Glutamatergic neuron (in vitro differentiated cells): Measurements from ENCODE around the gene COBL. TPM values are rescaled to one million over a fixed set of nuclear protein-coding genes. Genes with fewer than 3 reads are reported as not detected.
"Not testable (repeated sequence)": the region's sequence is repeated elsewhere in the genome, so short reads cannot be mapped to it uniquely, and the experiment has no call there.

ENCODE experiments used
- DNase-seq: peaks from one replicate; pipeline ENCODE4 v3.0.0; 2022
- H3K27ac Mint-ChIP-seq: one replicate; pipeline ENCODE4 v1.8.0; 2020; ENCODE audit warnings: mild to moderate bottlenecking, mixed read lengths, inconsistent platforms; ENCODE audit not compliant: unreplicated experiment
- H3K27me3 Mint-ChIP-seq: one replicate; pipeline ENCODE4 v1.8.0; 2020; ENCODE audit warnings: mild to moderate bottlenecking, moderate library complexity, mixed read lengths, inconsistent platforms; ENCODE audit not compliant: unreplicated experiment
- H3K36me3 Mint-ChIP-seq: one replicate; pipeline ENCODE4 v1.8.0; 2020; ENCODE audit warnings: mild to moderate bottlenecking, mixed read lengths, inconsistent platforms; ENCODE audit not compliant: unreplicated experiment
- H3K4me1 Mint-ChIP-seq: one replicate; pipeline ENCODE4 v1.8.0; 2020; ENCODE audit warnings: mild to moderate bottlenecking, low read depth, mixed read lengths, inconsistent platforms; ENCODE audit not compliant: unreplicated experiment
- H3K4me3 Mint-ChIP-seq: one replicate; pipeline ENCODE4 v1.8.0; 2020; ENCODE audit warnings: mild to moderate bottlenecking, mixed read lengths, inconsistent platforms; ENCODE audit not compliant: unreplicated experiment
- H3K9me3 Mint-ChIP-seq: one replicate; pipeline ENCODE4 v1.8.0; 2020; ENCODE audit warnings: mild to moderate bottlenecking, moderate library complexity, mixed read lengths, inconsistent platforms; ENCODE audit not compliant: unreplicated experiment
- total RNA-seq: library from RNA; stranded (reverse); fragmentation: NEBNext Ultra II Directional; extraction: Animal tissue kit (Norgen Biotek cat#: 25700); gene quantifications from one replicate; pipeline ENCODE4 v1.2.1, GENCODE V29; 2021; ENCODE audit not compliant: unreplicated experiment
- TF ChIP-seq, protein P1 (sequence below): fragments of 200-600 bp; sonication (generic); IDR thresholded peaks from one replicate; pipeline ENCODE4 v1.5.0; 2021; ENCODE audit not compliant: partially characterized antibody, unreplicated experiment

Gene COBL
- total RNA-seq, 1 donor from 2014 or later, result 3.3 TPM

DNA sequence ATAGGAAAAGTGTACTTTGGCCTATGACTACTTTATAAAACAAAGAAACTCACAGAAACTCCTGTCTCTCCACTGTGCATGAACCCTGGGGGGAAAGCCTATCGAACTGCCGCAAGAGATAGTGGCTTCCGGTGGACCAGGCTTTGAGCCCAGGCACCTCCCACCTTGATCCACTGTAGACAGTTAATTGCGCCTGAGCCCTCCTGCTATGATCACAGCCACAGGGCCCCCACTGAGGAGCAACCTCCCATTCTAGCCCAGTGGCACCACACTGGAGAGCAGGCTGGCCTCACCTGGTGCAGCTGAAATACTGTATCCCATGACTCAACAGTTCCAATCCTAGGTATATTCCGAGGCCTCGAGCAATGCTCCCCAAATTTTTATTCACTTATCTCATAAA is 98.8 kb downstream of the COBL start:
- peaks cover 1% of the 10 kb centered on the region for H3K9me3 Mint-ChIP-seq
- TF ChIP-seq, protein P1, sequence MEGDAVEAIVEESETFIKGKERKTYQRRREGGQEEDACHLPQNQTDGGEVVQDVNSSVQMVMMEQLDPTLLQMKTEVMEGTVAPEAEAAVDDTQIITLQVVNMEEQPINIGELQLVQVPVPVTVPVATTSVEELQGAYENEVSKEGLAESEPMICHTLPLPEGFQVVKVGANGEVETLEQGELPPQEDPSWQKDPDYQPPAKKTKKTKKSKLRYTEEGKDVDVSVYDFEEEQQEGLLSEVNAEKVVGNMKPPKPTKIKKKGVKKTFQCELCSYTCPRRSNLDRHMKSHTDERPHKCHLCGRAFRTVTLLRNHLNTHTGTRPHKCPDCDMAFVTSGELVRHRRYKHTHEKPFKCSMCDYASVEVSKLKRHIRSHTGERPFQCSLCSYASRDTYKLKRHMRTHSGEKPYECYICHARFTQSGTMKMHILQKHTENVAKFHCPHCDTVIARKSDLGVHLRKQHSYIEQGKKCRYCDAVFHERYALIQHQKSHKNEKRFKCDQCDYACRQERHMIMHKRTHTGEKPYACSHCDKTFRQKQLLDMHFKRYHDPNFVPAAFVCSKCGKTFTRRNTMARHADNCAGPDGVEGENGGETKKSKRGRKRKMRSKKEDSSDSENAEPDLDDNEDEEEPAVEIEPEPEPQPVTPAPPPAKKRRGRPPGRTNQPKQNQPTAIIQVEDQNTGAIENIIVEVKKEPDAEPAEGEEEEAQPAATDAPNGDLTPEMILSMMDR, result no peak
- H3K4me3 Mint-ChIP-seq, result no peak overlapping the region
- H3K4me1 Mint-ChIP-seq, result peaks cover 3% of the 10 kb centered on the region
- peaks cover 4% of the 10 kb centered on the region for H3K27me3 Mint-ChIP-seq
- peaks cover 3% of the 10 kb centered on the region for H3K36me3 Mint-ChIP-seq
- no peak overlapping the region for H3K27ac Mint-ChIP-seq
- no peak for DNase-seq

DNA sequence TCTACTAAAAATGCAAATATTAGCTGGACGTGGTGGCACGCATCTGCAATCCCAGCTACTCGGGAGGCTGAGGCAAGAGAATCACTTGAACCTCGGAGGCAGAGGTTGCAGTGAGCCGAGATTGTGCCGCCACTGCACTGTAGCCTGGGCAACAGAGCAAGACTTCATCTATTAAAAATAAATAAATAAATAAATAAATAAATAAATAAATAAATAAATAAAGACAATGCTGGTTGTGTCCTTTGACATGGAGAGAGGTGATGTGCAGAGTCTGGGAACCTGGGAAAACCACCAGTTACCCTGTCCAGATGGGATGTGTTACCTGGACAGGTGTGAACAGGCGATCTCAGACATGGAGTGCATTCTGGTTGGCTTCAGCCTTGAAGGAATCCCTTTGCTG is 102.5 kb downstream of the COBL start:
- Mint-ChIP-seq H3K9me3 (no peaks in the 10 kb centered on the region), H3K27me3 (no peaks in the 10 kb centered on the region), H3K4me3 (no peak overlapping the region), H3K36me3 (no peaks in the 10 kb centered on the region), H3K27ac (no peak overlapping the region), H3K4me1 (peaks cover 3% of the 10 kb centered on the region)
- DNase-seq, result no peak
- TF ChIP-seq, protein P1, result no peak

DNA sequence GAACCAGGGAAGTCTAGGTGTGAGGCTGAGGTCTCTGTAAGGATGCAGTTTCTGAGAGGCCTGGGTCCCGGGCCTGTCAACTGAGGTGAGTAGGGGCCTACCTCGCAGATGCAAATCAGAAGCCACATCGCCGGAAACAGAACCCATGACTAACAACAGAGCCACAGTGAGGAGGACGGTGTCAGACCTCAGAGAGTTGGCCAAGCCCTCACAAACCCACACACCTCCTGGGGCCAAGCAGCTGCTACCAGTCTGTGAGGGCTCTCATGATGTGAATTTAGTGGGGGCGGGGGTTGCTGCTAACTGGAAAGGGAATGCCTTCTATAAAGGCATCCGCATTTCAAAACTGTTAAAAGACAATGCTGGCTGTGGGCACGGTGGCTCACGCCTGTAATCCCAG is 103.0 kb downstream of the COBL start:
- no peaks in the 10 kb centered on the region for H3K36me3 Mint-ChIP-seq
- no peak overlapping the region for H3K27ac Mint-ChIP-seq
- TF ChIP-seq, protein P1, result no peak
- H3K27me3 Mint-ChIP-seq, result no peaks in the 10 kb centered on the region
- no peaks in the 10 kb centered on the region for H3K9me3 Mint-ChIP-seq
- DNase-seq, result no peak
- no peak overlapping the region for H3K4me3 Mint-ChIP-seq
- peaks cover 5% of the 10 kb centered on the region for H3K4me1 Mint-ChIP-seq

- Mint-ChIP-seq H3K4me3 (no peak overlapping the region), H3K27me3 (no peaks in the 10 kb centered on the region), H3K4me1 (peaks cover 5% of the 10 kb centered on the region), H3K27ac (no peak overlapping the region), H3K9me3 (peaks cover 2% of the 10 kb centered on the region), H3K36me3 (peaks cover 7% of the 10 kb centered on the region)
- no peak for DNase-seq
- TF ChIP-seq, protein P1, result no peak
Observed at GRCh38 chr7:51210766-51211165, 105.8 kb downstream of the COBL start.

- TF ChIP-seq, protein P1, result no peak
- DNase-seq, result no peak
- Mint-ChIP-seq H3K27me3 (no peaks in the 10 kb centered on the region), H3K27ac (peak overlapping the region; percentile 9), H3K4me3 (no peak overlapping the region), H3K9me3 (peaks cover 5% of the 10 kb centered on the region), H3K4me1 (peaks cover 5% of the 10 kb centered on the region), H3K36me3 (peaks cover 12% of the 10 kb centered on the region)
Observed at GRCh38 chr7:51209426-51209825, 107.2 kb downstream of the COBL start.

GRCh38 chr7:51208125-51208524 is 108.5 kb downstream of the COBL start:
- H3K4me3 Mint-ChIP-seq, result not testable (repeated sequence)

More at GRCh38 chr7:51208125-51208524, 108.5 kb downstream of the COBL start:
- H3K4me1 Mint-ChIP-seq, DNase-seq, H3K27ac Mint-ChIP-seq, H3K27me3 Mint-ChIP-seq, H3K9me3 Mint-ChIP-seq: not testable (repeated sequence)
- peaks cover 24% of the 10 kb centered on the region for H3K36me3 Mint-ChIP-seq
